GM21367 (cell line): ENCODE measurements around the gene NOS3.
A peak's percentile ranks its signal among the peaks of the same experiment; 100 is the strongest.

Source experiments
- ATAC-seq: cut with Tn5 transposase; IDR thresholded peaks from one replicate; pipeline ENCODE4 v1.9.1; 2021; ENCODE audit not compliant: unreplicated experiment

The NOS3 gene

GRCh38 chr7:151053751-151054150 is 62.9 kb downstream of the NOS3 start:
- no peak for ATAC-seq

- no peak for ATAC-seq
Measured at GRCh38 chr7:151056283-151056665, 65.5 kb downstream of the NOS3 start.

GRCh38 chr7:151056666-151057505 is 66.1 kb downstream of the NOS3 start:
- ATAC-seq, result no peak

GRCh38 chr7:151057506-151057988 is 66.7 kb downstream of the NOS3 start, which contains the start of gene CDK5:
CDK5 (minus strand) TSS chr7:151057897; CDS start chr7:151057848, 49 bp downstream.
- peak; percentile 9 for ATAC-seq

DNA sequence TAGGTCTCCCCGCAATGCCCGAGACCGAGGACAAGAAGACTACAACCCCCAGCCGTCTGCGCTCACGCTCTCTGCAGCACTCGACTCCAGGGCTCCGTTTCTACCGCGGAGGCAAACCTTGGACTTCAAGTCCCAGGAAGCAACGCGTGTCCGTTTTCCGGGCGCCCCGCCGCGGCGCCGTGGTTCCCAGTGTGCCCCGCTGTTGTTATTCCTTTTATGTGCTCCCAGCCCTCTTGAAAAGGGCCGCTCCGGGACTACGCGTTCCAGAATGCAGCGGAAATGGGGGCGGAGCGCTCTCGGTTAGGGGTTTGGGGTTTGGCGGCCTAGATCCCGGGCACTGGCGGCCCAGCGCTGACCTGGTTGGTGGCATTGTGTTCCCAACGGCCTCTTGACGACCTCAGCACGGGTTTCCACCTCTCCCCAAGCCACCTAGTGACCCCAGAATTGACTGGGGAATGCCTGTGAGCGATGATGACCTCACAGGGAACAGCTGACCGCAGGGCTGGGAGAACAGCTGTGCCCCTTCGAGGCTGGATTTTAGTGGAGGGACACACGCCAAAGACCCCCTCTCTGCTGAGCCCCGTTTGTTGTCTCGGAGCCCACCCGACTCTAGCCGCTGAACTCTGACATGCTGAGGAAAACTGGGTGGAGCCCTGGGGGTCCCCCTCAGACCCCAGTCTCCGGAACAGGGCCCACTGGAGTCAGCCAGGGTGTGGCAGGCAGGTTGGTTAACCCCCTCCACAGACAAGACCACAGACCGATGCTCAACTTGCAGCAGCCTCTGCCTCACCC is 67.4 kb downstream of the NOS3 start:
- peak; percentile 81 for ATAC-seq

DNA sequence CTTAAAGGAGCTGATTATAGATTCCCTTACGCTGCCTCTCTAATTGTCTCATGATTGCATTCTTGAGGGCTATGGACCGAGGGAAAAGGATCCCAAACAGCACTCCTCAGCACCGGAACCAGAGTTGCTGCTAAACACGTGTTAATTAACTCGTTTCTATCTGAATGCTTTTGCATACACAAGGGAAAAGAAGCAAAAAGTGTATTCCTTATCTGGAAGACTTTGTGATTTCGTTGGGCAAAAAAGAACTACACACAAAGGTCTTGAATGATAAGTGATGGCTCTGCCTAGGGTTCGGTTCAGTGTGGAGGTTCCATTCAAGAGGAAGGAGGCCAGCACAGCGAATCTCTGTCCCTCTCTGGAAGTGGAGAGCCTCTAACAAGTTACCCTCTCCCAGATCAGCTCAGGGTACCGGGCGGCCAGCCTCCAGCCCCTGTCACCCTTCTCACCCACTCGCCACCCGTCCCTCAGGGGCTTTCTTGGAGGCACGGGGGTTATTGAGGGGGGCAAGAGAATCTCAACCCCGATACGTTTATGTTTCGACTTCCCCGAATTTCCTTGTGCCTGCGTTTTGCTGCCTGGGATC is 68.1 kb downstream of the NOS3 start:
- ATAC-seq, result no peak

- ATAC-seq, result peak; percentile 31
Measured at GRCh38 chr7:151059367-151060112, 68.7 kb downstream of the NOS3 start, which contains the start of gene SLC4A2. SLC4A2 (plus strand) TSS chr7:151059589; CDS start chr7:151061988, 2,399 bp downstream.

GRCh38 chr7:151060113-151060415 is 69.2 kb downstream of the NOS3 start:
- ATAC-seq, result no peak

GRCh38 chr7:151060416-151061212 is 69.8 kb downstream of the NOS3 start:
- no peak for ATAC-seq

DNA sequence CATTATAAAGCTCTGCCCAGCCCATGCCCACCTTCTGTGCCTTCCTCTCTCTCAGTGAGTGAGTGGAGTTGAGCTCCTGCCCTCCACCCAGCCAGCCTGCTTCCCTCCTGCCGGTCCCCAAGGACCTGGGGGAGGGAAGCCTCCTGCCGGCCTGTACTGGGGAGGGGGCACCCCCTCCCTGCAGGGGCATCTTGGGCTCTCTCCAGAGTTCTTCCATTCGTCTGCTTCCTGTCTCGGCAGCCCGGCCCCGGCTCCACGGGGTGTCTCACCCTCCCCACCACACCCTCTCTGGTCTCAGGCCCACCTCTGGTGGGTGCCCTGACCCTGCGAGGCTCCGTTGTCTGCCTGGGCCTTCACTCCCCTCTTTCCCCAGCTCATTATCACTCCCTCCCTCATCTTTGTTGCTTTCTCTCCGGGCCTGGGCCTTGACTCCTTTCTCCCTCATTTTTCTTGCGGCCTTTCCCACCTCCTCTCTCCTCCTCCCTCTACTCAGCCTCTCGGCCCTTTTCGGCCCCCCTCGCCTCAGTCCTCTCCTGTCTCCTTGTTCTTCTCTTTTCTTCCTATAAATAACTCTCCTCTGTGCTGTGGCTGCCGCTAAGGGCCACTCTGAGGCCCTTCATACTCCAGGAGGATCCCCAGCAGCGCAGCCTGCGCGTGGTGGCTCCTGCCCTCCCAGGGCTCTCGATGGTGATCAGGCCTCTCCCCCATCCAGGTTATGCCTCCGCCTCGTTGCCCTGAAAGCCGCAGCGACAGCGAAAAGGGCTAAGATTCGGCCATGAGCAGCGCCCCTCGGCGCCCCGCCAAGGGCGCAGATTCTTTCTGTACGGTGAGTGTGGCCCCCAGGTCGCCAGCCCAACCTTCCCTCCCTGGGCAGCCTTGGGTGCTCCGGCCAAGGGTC is 70.6 kb downstream of the NOS3 start:
- ATAC-seq, result no peak

DNA sequence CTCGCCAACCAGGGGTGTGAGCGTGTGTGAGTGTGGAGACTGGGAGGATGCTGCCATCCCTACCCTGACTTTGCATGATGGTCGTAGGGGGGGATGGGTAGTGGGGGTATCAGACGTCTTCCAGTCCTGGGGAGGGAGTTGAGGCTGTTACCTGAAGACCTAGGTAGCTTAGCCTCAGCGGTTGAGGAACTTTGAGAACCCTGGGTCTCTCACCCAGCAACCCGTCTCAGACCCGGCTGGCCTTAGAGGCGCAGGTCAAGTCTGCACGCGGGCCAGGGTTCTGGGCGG is 71.2 kb downstream of the NOS3 start:
- ATAC-seq, result no peak

- ATAC-seq, result no peak
Measured at GRCh38 chr7:151062399-151063211, 71.8 kb downstream of the NOS3 start.

DNA sequence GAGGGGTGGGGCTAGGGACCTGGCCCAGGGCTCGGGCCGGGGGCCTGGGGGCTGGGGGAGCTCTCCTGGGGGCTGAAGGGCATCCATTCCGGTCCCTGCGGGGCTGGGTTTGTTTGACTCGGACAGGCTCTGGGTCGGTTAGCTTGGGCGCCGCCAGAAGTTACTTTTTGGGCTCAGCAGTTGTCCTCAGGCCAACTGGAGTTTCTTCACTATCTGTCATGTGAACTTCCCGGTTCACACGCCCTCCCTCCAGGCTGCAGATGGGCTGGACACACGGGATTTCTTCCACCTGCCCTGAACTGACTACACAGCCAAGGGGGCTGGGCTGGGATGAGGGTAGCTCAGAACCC is 72.4 kb downstream of the NOS3 start:
- ATAC-seq, result no peak
